ENCODE data around the gene CNTN4. TPM values are rescaled to one million over a fixed set of nuclear protein-coding genes. Genes with fewer than 3 reads are reported as not detected.

CNTN4 gene
- total and polyA plus RNA-seq, 4 donors, result 1.5 to 30.7 (median 5.7) TPM

DNA sequence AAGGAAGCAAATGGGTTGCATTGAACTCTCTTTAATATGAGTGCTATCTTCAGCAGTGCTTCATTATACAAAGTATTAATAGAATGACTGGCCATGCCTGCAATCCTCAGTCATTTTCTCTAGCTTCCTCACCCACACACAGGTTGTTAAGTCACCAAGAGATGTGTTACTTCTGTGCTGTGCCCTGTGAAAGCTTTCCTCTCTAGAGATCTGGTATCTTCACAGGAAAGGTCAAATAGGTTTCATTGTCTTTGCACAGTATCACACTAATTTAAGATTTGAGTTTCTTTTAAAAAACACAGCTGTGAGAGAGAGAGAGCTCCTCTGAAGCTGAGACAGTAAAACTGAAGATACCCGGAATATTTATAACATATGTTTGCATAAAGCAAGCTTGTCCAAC is 278.6 kb downstream of the CNTN4 start:
- H3K4me3 ChIP-seq, result no peak overlapping the region
- no peaks in the 10 kb centered on the region for H3K9me3 ChIP-seq (ENCODE audit: control insufficient read depth in 4 of 4, insufficient read depth in 3 of 4, low read length in 3 of 4)
- TF ChIP-seq, protein P1, sequence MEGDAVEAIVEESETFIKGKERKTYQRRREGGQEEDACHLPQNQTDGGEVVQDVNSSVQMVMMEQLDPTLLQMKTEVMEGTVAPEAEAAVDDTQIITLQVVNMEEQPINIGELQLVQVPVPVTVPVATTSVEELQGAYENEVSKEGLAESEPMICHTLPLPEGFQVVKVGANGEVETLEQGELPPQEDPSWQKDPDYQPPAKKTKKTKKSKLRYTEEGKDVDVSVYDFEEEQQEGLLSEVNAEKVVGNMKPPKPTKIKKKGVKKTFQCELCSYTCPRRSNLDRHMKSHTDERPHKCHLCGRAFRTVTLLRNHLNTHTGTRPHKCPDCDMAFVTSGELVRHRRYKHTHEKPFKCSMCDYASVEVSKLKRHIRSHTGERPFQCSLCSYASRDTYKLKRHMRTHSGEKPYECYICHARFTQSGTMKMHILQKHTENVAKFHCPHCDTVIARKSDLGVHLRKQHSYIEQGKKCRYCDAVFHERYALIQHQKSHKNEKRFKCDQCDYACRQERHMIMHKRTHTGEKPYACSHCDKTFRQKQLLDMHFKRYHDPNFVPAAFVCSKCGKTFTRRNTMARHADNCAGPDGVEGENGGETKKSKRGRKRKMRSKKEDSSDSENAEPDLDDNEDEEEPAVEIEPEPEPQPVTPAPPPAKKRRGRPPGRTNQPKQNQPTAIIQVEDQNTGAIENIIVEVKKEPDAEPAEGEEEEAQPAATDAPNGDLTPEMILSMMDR (IDR thresholded peaks at IDR 0.05; ENCODE audit: control extremely low read depth, extremely low read depth), result no peak
- H3K27me3 ChIP-seq (ENCODE audit: control insufficient read depth in 3 of 3, insufficient read depth in 3 of 3, low read length in 2 of 3), result no peaks in the 10 kb centered on the region
- no peak overlapping the region for H3K27ac ChIP-seq (ENCODE audit: low read depth in 1 of 2, low read length in 1 of 2)
- no peak overlapping the region for H3K9ac ChIP-seq (ENCODE audit: insufficient read depth in 1 of 2, low read length in 2 of 2)
- DNase-seq, result no peak
- H3K4me1 ChIP-seq (ENCODE audit: control insufficient read depth in 5 of 5, insufficient read depth in 5 of 5, low read length in 5 of 5), result no peaks in the 10 kb centered on the region
- WGBS, 2 donors, result 35 to 47% methylated on average over 1 of the region's 1 CpG
- ATAC-seq (ENCODE audit: insufficient read depth, low FRiP score), result no peak
- H3K36me3 ChIP-seq (ENCODE audit: control insufficient read depth in 4 of 4, insufficient read depth in 4 of 4, low read length in 4 of 4), result no peaks in the 10 kb centered on the region

DNA sequence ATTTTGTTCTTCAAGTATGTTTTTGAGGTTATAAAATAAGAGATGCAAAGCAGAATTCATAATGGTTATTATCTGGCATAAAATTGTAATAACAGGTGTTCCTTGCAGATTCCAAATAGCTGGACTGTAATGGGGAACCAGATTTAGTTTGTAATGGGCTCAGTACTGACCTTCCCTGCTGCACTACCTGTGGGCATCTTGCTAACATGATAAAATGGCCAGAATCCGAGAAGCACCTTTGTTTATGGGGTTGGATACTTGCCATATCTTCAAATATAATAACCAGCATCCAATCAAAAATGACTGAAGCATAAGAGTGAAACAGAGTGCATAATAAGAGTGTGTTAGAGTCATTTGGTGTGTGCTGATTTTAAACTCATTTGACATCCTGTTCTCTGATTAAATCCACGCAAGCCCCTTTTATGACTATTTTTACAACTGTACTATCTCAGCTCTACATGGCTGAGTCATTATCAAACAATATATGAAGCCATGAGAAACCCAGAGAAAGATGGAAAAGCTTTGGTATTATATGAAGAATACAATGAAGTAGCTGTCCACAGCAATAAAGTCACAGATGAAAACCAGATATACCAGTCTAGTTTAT is 292.4 kb downstream of the CNTN4 start:
- no peak overlapping the region for H3K27ac ChIP-seq (ENCODE audit: low read depth in 1 of 2, low read length in 1 of 2)
- H3K27me3 ChIP-seq (ENCODE audit: control insufficient read depth in 3 of 3, insufficient read depth in 3 of 3, low read length in 2 of 3), result no peaks in the 10 kb centered on the region
- DNase-seq (no peak), ATAC-seq (ENCODE audit: insufficient read depth, low FRiP score) (no peak)
- TF ChIP-seq, protein P1 (IDR thresholded peaks at IDR 0.05; ENCODE audit: control extremely low read depth, extremely low read depth), result no peak
- H3K4me3 ChIP-seq, result no peak overlapping the region
- H3K36me3 ChIP-seq (ENCODE audit: control insufficient read depth in 4 of 4, insufficient read depth in 4 of 4, low read length in 4 of 4), result no peaks in the 10 kb centered on the region
- H3K9ac ChIP-seq (ENCODE audit: insufficient read depth in 1 of 2, low read length in 2 of 2), result no peak overlapping the region
- H3K4me1 ChIP-seq (ENCODE audit: control insufficient read depth in 5 of 5, insufficient read depth in 5 of 5, low read length in 5 of 5), result no peaks in the 10 kb centered on the region
- H3K9me3 ChIP-seq (ENCODE audit: control insufficient read depth in 4 of 4, insufficient read depth in 3 of 4, low read length in 3 of 4), result no peaks in the 10 kb centered on the region
- 74 to 82% methylated on average over 2 of the region's 2 CpGs for WGBS, 2 donors

DNA sequence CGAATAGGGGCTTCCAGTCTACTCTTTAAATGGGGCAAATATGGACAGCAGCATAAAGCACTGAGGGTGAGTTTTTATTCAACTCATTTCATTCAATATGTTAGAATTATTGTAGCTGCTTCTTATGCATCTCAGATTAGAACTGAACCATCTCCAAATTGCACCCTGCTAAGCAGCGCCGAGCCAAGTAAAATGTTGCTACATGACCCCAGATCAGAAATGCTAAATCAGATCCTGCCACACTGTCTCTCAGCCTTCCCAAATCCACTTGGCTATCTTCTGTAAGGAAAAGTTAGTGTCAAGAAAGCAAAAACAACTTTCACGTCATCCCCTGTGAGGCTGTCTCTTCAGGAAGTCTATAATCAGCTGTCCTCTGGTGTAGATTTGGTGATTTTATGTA is 293.2 kb downstream of the CNTN4 start:
- WGBS, 2 donors, result 82 to 85% methylated on average over 4 of the region's 4 CpGs
- Histone ChIP-seq H3K27ac (ENCODE audit: low read depth in 1 of 2, low read length in 1 of 2) (no peak overlapping the region), H3K9me3 (ENCODE audit: control insufficient read depth in 4 of 4, insufficient read depth in 3 of 4, low read length in 3 of 4) (no peaks in the 10 kb centered on the region), H3K4me1 (ENCODE audit: control insufficient read depth in 5 of 5, insufficient read depth in 5 of 5, low read length in 5 of 5) (no peaks in the 10 kb centered on the region), H3K9ac (ENCODE audit: insufficient read depth in 1 of 2, low read length in 2 of 2) (no peak overlapping the region), H3K36me3 (ENCODE audit: control insufficient read depth in 4 of 4, insufficient read depth in 4 of 4, low read length in 4 of 4) (no peaks in the 10 kb centered on the region), H3K4me3 (no peak overlapping the region), H3K27me3 (ENCODE audit: control insufficient read depth in 3 of 3, insufficient read depth in 3 of 3, low read length in 2 of 3) (no peaks in the 10 kb centered on the region)
- DNase-seq (no peak), ATAC-seq (ENCODE audit: insufficient read depth, low FRiP score) (no peak)
- TF ChIP-seq, protein P1 (IDR thresholded peaks at IDR 0.05; ENCODE audit: control extremely low read depth, extremely low read depth), result no peak

DNA sequence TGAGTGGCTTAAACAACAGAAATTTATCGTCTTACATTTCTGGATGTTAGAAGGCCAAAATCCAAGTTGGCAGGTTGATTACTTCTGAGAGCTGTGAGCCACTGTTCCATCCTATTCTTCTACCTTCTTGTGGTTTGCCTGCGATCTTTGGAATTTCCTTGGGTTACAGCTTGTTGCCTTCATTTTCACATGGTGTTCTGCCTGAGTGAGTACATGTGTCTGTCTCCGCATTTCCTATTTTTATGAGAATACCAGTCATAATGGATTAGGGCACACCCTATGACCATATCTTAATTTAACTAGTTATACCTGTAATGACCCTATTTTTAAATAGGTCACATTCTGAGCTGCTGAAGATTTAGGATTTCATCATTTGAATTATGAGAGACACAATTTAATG is 294.3 kb downstream of the CNTN4 start:
- Histone ChIP-seq H3K27me3 (ENCODE audit: control insufficient read depth in 3 of 3, insufficient read depth in 3 of 3, low read length in 2 of 3) (no peaks in the 10 kb centered on the region), H3K4me1 (ENCODE audit: control insufficient read depth in 5 of 5, insufficient read depth in 5 of 5, low read length in 5 of 5) (no peaks in the 10 kb centered on the region), H3K9me3 (ENCODE audit: control insufficient read depth in 4 of 4, insufficient read depth in 3 of 4, low read length in 3 of 4) (no peaks in the 10 kb centered on the region), H3K27ac (ENCODE audit: low read depth in 1 of 2, low read length in 1 of 2) (no peak overlapping the region), H3K9ac (ENCODE audit: insufficient read depth in 1 of 2, low read length in 2 of 2) (no peak overlapping the region), H3K36me3 (ENCODE audit: control insufficient read depth in 4 of 4, insufficient read depth in 4 of 4, low read length in 4 of 4) (no peaks in the 10 kb centered on the region), H3K4me3 (no peak overlapping the region)
- TF ChIP-seq, protein P1 (IDR thresholded peaks at IDR 0.05; ENCODE audit: control extremely low read depth, extremely low read depth), result no peak
- ATAC-seq (ENCODE audit: insufficient read depth, low FRiP score), result no peak
- 77 to 80% methylated on average over 3 of the region's 3 CpGs for WGBS, 2 donors
- no peak for DNase-seq
